ENCODE data around the gene YKT6.

YKT6 gene

DNA sequence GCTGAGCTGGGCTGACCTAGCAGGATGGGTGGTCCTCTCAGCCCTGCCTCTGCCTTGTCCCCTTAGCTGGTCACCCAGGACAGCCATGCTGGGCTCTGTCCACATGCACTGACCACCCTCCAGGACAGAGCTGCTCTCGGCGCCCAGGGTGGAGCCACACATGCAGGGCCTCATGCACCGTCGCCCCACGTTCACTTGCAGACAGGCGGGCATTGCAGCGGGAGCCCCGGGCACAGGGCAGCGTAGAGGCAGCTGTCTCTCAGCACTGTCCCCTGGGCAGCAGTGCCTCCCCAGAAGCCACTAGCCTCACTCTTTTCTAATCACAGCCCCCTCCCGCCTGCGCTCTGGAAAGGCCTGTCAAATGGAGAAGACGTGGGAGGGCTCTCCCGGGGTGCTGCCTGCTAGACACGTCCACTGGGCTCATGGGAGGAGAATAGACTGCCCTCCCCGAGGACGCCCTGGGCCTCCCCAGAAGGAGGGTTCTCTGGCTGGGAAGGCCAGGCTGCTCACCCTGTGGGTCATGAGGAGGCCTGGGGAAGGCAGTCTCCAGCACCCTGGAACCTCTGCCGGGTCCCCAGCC lies 37.4 kb downstream of the YKT6 start:
- Histone ChIP-seq H3K36me3 (ENCODE audit: control insufficient read depth in 2 of 2, insufficient read depth in 1 of 2, low read length in 2 of 2) (no peaks in the 10 kb centered on the region), H3K4me1 (ENCODE audit: control insufficient read depth, insufficient read depth, low read length) (no peaks in the 10 kb centered on the region), H3K4me3 (ENCODE audit: low read depth, low read length) (no peak overlapping the region), H3K9me3 (ENCODE audit: control insufficient read depth, insufficient read depth, low read depth, low read length) (no peaks in the 10 kb centered on the region), H3K27ac (ENCODE audit: extremely low read depth, low read depth, low read length) (no peak overlapping the region)
- POLR2A ChIA-PET: no interaction called here
- TF ChIP-seq MZF1 (tag by site-specific recombination; IDR thresholded peaks at IDR 0.05; ENCODE audit: borderline replicate concordance): no peak
- peak; percentile 51 for TF ChIP-seq GLIS1 (tag by site-specific recombination; IDR thresholded peaks at IDR 0.05)
- TF ChIP-seq ZNF660 (tag by site-specific recombination; IDR thresholded peaks at IDR 0.05): no peak
- CTCF ChIA-PET: interaction anchor here (0.5 kb wide), 1 partner anchor 45 kb away, joined by 3 read pairs; no protein-coding TSS in a partner anchor

GRCh38 chr7:44239361-44239760 lies 38.6 kb downstream of the YKT6 start:
- no peak for TF ChIP-seq ZNF302 (tag by site-specific recombination; IDR thresholded peaks at IDR 0.05; ENCODE audit: low read depth)
- TF ChIP-seq TSHZ1 (tag by site-specific recombination; IDR thresholded peaks at IDR 0.05; ENCODE audit: borderline replicate concordance): no peak
- no peak for TF ChIP-seq ZNF37A (tag by site-specific recombination; IDR thresholded peaks at IDR 0.05)
- no peak for TF ChIP-seq ZNF169 (tag by site-specific recombination; IDR thresholded peaks at IDR 0.05)
- no peak for TF ChIP-seq ZBTB1 (tag by site-specific recombination; IDR thresholded peaks at IDR 0.05)
- TF ChIP-seq MEIS1 (CRISPR knock-in tag; IDR thresholded peaks at IDR 0.05; ENCODE audit: borderline replicate concordance): no peak
- no peak for TF ChIP-seq ZNF223 (tag by site-specific recombination; IDR thresholded peaks at IDR 0.05)
- no peak for TF ChIP-seq ZNF776 (tag by site-specific recombination; IDR thresholded peaks at IDR 0.05; ENCODE audit: borderline replicate concordance)
- TF ChIP-seq ZNF701 (tag by site-specific recombination; IDR thresholded peaks at IDR 0.05): no peak
- TF ChIP-seq ZNF423 (tag by site-specific recombination; IDR thresholded peaks at IDR 0.05): no peak
- TF ChIP-seq ZNF274 (IDR thresholded peaks at IDR 0.05; ENCODE audit: low read length): no peak
- TF ChIP-seq ZNF274 (tag by site-specific recombination; IDR thresholded peaks at IDR 0.05; ENCODE audit: borderline replicate concordance): no peak
- TF ChIP-seq, protein P1, sequence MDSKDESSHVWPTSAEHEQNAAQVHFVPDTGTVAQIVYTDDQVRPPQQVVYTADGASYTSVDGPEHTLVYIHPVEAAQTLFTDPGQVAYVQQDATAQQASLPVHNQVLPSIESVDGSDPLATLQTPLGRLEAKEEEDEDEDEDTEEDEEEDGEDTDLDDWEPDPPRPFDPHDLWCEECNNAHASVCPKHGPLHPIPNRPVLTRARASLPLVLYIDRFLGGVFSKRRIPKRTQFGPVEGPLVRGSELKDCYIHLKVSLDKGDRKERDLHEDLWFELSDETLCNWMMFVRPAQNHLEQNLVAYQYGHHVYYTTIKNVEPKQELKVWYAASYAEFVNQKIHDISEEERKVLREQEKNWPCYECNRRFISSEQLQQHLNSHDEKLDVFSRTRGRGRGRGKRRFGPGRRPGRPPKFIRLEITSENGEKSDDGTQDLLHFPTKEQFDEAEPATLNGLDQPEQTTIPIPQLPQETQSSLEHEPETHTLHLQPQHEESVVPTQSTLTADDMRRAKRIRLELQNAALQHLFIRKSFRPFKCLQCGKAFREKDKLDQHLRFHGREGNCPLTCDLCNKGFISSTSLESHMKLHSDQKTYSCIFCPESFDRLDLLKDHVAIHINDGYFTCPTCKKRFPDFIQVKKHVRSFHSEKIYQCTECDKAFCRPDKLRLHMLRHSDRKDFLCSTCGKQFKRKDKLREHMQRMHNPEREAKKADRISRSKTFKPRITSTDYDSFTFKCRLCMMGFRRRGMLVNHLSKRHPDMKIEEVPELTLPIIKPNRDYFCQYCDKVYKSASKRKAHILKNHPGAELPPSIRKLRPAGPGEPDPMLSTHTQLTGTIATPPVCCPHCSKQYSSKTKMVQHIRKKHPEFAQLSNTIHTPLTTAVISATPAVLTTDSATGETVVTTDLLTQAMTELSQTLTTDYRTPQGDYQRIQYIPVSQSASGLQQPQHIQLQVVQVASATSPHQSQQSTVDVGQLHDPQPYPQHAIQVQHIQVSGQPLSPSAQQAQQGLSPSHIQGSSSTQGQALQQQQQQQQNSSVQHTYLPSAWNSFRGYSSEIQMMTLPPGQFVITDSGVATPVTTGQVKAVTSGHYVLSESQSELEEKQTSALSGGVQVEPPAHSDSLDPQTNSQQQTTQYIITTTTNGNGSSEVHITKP (tag by site-specific recombination; IDR thresholded peaks at IDR 0.05): no peak
- no peak for TF ChIP-seq ZBTB8A (tag by site-specific recombination; IDR thresholded peaks at IDR 0.05)
- no peak for TF ChIP-seq ZNF792 (tag by site-specific recombination; IDR thresholded peaks at IDR 0.05)
- TF ChIP-seq OVOL3 (tag by site-specific recombination; IDR thresholded peaks at IDR 0.05): no peak
- no peak for TF ChIP-seq ATF2 (tag by site-specific recombination; IDR thresholded peaks at IDR 0.05; ENCODE audit: low read depth)
- no peak for TF ChIP-seq ZNF768 (tag by site-specific recombination; IDR thresholded peaks at IDR 0.05)
- TF ChIP-seq KLF10 (tag by site-specific recombination; IDR thresholded peaks at IDR 0.05): no peak
- TF ChIP-seq ZNF561 (tag by site-specific recombination; IDR thresholded peaks at IDR 0.05; ENCODE audit: borderline replicate concordance): no peak
- TF ChIP-seq ZNF2 (tag by site-specific recombination; IDR thresholded peaks at IDR 0.05): no peak
- ChIA-PET CTCF (no interaction called here), POLR2A (no interaction called here)
- H3K4me3 ChIP-seq (ENCODE audit: low read depth, low read length): no peak overlapping the region
- H3K36me3 ChIP-seq (ENCODE audit: control insufficient read depth in 2 of 2, insufficient read depth in 1 of 2, low read length in 2 of 2): no peaks in the 10 kb centered on the region
- no peaks in the 10 kb centered on the region for H3K4me1 ChIP-seq (ENCODE audit: control insufficient read depth, insufficient read depth, low read length)
- H3K27ac ChIP-seq (ENCODE audit: extremely low read depth, low read depth, low read length): no peak overlapping the region
- H3K9me3 ChIP-seq (ENCODE audit: control insufficient read depth, insufficient read depth, low read depth, low read length): no peaks in the 10 kb centered on the region

Measured in HEK293 (cell line).